Cardiac fibroblast (primary cell): ENCODE results near the gene CCDC192.

ENCODE experiments used
- DNase-seq, 2 donors: peaks; one replicate each; pipeline versions ENCODE4 v3.0.0 to v3.0.0-alpha.2; 2010; ENCODE audit warnings: low read depth in 2 of 2
- H3K4me3 ChIP-seq, 2 donors: replicated peaks in 1 of 2; 1 replicate in 1 of 2; 2 replicates in 1 of 2; pipeline ENCODE4 v1.5.1; 2011; ENCODE audit warnings: low read depth in 2 of 2, low read length in 2 of 2, mild to moderate bottlenecking in 2 of 2, moderate library complexity in 1 of 2
- CTCF ChIP-seq: IDR thresholded peaks from one replicate; pipeline ENCODE4 v1.5.1; 2011; ENCODE audit warnings: low read depth, mild to moderate bottlenecking, low read length, inconsistent platforms

The CCDC192 gene

GRCh38 chr5:127827451-127827850 lies 124.3 kb downstream of the CCDC192 start:
- no peak overlapping the region for H3K4me3 ChIP-seq
- no peak for TF ChIP-seq CTCF
- DNase-seq = no peak

- no peak overlapping the region for H3K4me3 ChIP-seq
- DNase-seq = peak; percentile 33 to 63
- TF ChIP-seq CTCF = no peak
Measured at GRCh38 chr5:127830157-127830556, 127.0 kb downstream of the CCDC192 start.

- TF ChIP-seq CTCF = no peak
- no peak overlapping the region for H3K4me3 ChIP-seq
- no peak for DNase-seq
Measured at GRCh38 chr5:127830829-127831598, 127.8 kb downstream of the CCDC192 start.

- no peak for TF ChIP-seq CTCF
- no peak overlapping the region for H3K4me3 ChIP-seq
- DNase-seq = no peak
Measured at GRCh38 chr5:127832067-127832466, 128.9 kb downstream of the CCDC192 start.

- TF ChIP-seq CTCF = no peak
- H3K4me3 ChIP-seq = no peak overlapping the region
- DNase-seq = peak; percentile 14 to 65
Measured at GRCh38 chr5:127834094-127834531, 130.9 kb downstream of the CCDC192 start.

GRCh38 chr5:127834554-127834953 lies 131.4 kb downstream of the CCDC192 start:
- no peak for TF ChIP-seq CTCF
- peak; percentile 54 to 70 for DNase-seq
- no peak overlapping the region for H3K4me3 ChIP-seq
